CD4-positive, alpha-beta T cell treated with Interleukin-4 for 1 hour (primary cell): ENCODE results near the gene PALM.
"Not testable (repeated sequence)": the region's sequence is repeated elsewhere in the genome, so short reads cannot be mapped to it uniquely, and the experiment has no call there.

ENCODE experiments used
- DNase-seq, 2 donors: peaks; one replicate each; pipeline ENCODE4 v3.0.0-alpha.2; 2020 to 2022

Gene PALM

DNA sequence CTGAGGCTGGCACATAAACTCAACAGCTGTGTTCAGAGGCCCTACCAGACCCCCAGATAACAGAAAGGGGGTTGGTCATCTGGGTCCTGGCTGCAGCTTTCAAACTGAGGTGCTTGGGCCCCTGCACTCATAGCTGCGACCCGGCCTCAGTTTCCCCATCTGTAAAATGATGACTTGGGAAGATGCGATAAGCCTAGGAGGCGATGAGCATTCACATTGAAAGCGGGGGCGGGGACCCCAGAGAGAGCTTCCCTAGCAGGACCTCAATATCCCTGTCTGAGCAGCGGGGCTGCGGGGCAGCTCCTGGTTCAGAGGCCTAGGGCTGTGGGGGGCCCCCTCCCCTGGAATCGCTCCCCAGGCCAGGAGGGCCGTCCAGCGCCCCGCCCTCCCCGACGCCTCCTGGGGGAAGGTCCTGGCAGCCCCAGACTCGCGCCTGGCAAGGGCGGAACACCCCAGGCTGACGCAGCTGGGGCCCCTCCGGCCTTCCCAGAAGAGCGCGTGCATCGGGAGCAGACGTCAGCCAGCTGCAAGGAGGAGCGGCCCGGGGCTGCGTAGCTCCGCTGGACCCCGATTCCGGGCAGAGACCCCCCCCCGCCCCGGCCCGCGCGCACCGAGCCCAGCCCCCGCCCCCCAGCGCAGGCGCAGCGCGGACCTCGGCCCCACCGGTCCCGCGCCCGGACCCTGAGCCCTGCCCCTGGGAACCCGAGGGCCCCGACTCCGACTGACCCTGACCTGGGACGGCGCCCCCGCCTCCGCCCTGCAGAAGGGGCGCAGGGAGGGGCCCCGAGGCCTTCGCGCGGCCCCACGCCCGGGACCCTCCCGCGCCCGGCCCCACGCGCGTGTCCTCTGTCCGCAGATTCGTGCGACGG lies 29.1 kb upstream of the PALM start:
- DNase-seq = peak; percentile 31 to 62

DNA sequence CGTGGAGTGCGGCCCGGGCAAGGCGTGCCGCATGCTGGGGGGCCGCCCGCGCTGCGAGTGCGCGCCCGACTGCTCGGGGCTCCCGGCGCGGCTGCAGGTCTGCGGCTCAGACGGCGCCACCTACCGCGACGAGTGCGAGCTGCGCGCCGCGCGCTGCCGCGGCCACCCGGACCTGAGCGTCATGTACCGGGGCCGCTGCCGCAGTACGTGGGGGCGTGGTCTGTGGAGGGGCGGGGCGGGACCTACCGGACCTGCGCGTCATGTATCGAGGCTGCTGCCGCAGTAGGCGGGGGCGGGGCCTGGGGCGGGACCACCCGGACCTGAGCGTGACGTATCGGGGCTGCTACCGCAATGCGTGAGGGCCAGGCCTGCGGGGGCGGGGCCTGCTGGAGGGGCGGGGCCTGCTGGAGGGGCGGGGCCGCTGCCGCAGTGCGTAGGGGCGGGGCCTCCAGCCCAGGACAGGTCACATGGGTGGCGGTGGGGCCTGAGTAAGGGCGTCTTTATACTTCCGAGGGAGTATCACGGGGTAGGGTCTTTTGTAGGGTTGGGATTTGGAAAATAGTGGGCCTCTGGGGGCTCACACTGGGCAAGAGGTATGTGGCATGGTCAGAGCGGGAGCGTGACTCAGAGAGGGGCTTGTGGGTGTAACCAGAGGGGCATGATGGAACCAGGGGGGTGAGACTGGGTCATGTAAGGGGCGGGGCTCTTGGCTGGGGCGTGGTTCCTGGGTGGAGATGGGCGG lies 28.3 kb upstream of the PALM start:
- DNase-seq = peak; percentile 100

DNA sequence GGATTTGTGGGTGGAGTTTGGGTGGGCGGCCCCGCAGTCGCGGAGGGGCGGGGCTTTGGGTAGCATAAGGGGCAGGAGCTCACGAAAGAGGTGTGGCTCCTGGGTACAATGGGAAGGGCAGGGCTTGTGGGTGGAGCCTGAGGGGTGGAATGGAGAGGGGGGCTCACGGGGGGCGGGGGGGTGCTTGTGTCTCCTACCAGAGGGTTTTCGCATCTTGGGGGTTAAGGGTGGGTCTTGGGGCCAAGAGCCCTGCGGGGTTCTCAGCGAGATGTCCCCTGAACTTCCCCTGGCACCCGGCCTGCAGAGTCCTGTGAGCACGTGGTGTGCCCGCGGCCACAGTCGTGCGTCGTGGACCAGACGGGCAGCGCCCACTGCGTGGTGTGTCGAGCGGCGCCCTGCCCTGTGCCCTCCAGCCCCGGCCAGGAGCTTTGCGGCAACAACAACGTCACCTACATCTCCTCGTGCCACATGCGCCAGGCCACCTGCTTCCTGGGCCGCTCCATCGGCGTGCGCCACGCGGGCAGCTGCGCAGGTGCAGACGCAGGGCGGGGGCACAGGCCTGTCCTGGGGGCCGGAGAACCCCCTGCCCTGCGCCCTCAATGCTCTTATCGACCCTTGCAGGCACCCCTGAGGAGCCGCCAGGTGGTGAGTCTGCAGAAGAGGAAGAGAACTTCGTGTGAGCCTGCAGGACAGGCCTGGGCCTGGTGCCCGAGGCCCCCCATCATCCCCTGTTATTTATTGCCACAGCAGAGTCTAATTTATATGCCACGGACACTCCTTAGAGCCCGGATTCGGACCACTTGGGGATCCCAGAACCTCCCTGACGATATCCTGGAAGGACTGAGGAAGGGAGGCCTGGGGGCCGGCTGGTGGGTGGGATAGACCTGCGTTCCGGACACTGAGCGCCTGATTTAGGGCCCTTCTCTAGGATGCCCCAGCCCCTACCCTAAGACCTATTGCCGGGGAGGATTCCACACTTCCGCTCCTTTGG lies 27.4 kb upstream of the PALM start:
- peak in 1 of 2 donors; percentile 56 for DNase-seq

DNA sequence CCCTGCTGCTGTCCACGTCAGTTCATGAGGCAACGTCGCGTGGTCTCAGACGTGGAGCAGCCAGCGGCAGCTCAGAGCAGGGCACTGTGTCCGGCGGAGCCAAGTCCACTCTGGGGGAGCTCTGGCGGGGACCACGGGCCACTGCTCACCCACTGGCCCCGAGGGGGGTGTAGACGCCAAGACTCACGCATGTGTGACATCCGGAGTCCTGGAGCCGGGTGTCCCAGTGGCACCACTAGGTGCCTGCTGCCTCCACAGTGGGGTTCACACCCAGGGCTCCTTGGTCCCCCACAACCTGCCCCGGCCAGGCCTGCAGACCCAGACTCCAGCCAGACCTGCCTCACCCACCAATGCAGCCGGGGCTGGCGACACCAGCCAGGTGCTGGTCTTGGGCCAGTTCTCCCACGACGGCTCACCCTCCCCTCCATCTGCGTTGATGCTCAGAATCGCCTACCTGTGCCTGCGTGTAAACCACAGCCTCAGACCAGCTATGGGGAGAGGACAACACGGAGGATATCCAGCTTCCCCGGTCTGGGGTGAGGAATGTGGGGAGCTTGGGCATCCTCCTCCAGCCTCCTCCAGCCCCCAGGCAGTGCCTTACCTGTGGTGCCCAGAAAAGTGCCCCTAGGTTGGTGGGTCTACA lies 25.9 kb upstream of the PALM start:
- DNase-seq = no peak

DNA sequence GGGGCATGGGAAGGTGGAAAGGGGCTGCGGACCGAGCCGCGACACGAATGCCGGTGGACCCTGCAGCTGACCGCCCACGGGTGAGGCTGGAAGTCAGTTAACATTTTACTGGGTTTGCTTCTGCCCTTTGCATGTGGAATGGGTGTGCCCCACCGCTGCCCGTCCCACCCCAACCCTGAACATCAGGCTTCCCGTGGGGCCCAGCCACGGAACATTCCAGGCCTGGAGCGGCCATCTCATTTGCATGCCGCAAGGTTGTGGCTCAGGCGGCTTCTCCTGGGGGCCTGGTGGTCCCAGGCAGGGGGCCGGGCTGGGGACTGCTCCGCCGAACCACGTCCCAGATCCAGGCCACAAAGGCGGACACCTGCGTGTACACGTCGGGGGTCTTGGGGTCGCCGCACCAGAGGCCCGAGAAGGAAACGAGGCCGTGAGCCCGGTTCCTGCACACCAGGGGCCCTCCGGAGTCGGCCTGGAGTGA lies 23.2 kb upstream of the PALM start:
- no peak for DNase-seq

DNA sequence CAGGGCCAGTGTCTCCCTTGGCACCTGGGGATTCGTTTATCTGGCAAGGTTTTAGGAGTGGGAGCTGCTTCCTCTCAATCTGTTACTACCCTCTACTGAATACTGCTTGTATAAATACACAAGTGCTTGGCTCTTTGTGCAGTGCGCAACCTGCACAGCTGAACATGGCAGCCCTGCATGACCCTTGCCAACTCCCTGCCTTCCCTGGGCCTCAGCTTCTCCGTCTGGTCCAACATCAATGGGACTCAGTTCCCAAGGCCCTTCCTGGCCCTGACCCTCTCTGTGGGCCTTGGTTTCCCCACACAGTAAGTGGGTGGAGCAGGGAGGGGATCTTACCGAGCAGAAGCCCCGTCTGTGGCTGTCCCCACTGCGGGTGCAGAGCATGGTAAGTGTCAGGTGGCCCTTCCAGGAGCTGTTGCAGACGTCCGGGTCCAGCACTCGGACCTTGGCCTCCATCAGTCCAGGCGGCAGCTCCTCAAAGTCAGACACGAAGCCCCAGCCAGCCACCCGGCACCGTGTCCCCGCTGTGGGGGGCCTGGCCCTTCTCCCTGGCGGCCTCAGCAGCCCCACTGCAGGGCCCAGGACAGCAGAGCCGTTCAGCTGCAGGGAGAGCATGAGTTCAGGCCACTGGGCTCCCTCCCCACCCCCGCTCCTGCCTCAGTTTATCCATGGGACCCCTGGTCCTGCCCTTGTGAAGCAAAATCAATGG lies 22.0 kb upstream of the PALM start:
- DNase-seq = no peak

DNA sequence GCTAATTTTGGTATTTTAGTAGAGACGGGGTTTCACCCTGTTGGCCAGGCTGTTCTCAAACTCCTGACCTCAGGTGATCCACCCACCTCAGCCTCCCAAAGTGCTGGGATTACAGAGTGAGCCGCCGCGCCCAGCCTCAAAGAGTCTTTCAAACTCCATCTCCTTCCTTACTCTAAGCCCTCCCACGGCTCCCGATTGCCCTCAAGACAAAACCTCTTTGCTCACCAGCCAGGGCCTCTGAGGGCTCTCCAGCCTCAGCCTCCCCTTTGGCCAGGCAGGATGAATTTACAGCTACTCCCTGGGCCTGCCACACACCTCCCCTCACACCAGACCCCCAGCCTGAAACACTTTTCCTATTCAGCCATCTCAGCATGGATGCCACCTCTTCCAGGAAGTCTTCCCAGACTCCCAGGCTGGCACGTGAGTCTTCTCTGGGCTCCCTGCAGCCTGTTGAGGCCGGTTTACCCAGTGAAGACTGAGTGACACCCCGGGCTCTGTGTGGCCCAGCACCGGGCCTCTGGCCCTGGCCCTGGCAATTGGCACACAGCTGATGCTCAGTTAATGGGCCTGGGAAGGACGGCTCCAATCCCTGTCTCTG lies 21.1 kb upstream of the PALM start:
- DNase-seq = no peak

DNA sequence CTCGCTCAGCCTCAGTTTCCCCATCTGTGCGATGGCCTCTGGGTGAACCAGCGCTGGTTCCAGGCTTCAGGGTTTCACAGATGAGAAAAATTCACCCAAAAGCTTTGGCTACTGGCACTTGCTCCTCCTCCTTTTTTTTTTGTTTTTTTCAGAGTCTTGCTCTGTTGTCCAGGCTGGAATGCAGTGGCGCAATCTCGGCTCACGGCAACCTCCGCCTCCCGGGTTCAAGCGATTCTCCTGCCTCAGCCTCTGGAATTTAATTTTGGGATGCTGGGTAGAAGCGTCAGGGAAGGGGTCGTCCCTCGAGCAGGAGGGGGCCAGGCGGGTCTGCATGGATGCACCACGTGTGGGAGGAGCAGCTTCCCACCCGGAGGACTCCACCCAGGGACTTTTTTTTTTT lies 20.5 kb upstream of the PALM start:
- DNase-seq = no peak

DNA sequence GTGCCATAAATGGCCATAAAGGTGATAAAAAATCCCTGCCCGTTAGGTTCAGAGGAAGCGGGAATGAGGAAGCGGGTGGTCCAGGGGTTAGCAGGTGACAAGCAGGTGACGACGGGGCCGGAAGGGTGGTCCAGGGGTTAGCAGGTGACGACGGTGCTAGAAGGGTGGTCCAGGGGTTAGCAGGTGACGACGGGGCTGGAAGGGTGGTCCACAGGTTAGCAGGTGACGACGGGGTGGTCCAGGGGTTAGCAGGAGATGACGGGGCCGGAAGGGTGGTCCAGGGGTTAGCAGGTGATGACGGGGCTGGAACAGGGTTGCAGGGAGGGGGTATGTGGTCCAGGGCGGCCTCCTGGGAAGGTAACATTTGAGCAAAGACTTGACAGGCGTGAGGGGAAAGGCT lies 19.7 kb upstream of the PALM start:
- no peak for DNase-seq

DNA sequence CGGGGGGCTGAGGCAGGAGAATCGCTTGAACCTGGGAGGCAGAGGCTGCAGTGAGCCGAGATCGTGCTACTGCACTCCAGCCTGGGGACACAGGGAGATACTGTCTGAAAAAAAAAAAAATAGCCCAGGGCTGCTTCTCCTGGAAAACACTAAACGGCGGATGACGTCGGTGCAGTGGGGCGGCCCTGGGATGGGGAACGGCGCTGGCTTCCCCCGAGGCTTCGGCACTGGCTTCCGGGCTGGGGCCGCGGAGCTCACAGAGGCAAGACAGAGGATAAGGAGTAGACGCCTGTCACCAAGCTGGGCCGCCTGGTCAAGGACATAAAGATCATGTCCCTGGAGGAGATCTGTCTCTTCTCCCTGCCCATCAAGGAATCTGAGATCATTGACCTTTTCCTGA lies 18.5 kb upstream of the PALM start:
- DNase-seq = no peak

DNA sequence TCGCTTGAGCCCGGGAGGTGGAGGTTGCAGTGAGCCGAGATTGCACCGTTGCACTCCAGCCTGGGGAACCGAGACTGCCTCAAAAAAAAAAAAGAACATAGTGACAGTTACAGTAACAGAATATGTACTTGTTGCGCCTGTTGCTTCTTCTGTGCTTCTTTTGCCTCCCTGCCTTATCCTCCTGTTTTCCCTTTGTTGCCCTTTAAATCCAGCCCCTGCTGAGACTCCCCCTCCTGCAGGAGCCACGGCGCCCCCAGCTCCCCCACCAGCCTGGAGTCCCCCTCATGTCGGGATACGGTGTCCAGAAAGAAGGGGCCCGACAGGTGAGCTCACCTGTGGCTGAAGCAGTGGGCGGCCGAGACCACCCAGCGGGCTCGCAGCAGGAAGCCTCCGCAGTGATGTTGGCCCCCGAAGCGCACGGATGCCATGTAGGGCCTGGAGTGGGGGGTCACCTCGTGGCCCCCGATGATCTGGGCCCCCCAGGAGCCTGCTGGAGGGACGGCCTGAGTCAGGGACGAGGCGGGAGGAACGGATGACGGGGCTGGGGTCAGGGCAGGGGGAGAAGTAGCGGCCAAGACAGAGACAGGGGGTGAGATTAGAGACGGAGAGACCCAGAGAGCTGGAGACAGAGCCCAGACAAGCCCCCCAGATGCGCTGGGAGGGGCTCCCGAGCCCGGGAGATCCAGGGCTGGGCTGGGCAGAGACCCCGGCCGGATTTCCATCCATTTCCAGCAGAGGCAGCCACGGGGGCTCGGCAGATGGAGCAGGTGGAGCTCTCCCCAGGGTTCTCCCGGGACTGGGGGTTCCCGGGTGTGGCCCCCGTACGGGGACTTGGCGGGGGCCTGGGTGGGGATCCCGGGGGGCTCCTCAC lies 14.0 kb upstream of the PALM start:
- no peak for DNase-seq

DNA sequence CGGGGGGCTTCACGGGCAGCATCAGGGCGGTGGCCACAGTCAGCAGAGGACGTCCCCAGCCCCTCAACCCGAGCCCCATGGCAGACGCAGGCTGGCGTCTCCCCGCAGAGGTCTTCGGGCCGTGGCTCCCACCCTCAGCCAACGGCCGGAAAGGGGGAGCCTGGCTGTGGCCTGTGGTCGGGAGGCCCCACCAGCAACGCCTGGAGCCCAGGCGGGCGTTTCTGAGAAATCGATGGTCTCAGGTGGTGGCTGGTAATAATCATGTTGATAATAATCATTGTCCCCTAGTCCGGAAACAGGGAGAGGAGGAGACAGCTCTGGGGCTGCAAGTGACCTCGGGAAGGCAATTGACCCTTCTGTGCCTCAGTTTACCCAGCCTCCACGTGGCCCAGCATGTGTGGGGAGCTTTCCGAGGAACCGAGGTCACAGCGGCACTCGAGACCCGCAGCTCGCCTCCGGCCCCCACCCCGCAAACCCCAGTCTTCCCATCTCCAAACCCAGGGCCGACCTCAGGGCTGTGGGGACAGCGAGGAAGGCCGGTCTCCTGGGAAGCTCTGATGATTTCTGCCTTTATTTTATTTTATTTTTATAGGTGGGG lies 13.3 kb upstream of the PALM start, which contains the start of gene PRSS57:
Gene PRSS57 (minus strand): TSS at position 101 of the 598 bp plus-strand sequence. CDS start 22 bp downstream, at position 79.
- no peak for DNase-seq

DNA sequence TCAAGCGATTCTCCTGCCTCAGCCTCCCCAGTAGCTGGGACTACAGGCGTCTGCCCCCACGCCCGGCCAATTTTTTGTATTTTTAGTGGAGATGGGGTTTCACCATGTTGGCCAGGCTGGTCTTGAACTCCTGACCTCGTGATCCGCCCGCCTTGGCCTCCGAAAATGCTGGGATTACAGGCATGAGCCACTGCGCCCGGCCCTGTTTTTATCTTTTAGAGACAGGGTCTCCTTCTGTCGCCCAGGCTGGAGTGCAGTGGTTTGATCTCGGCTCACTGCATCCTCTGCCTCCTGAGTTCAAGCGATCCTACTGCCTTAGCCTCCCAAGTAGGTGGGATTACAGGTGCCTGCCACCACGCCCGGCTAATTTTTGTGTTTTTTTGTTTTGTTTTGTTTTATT lies 10.2 kb upstream of the PALM start:
- not testable (repeated sequence) for DNase-seq

DNA sequence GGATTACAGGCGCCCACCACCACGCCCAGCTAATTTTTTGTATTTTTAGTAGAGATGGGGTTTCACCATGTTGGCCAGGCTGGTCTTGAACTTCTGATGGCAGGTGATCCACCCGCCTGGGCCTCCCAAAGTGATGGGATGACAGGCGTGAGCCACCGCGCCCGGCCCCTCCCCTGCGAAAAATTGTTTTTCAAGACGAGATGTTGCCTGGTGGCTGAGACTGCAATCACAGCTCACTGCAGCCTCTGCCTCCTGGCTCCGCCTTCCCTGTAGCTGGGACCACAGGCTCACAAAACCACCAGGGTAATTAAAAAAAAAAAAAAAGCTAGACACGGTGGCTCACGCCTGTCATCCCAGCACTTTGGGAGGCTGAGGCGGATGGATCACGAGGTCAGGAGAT lies 8.8 kb upstream of the PALM start:
- not testable (repeated sequence) for DNase-seq

DNA sequence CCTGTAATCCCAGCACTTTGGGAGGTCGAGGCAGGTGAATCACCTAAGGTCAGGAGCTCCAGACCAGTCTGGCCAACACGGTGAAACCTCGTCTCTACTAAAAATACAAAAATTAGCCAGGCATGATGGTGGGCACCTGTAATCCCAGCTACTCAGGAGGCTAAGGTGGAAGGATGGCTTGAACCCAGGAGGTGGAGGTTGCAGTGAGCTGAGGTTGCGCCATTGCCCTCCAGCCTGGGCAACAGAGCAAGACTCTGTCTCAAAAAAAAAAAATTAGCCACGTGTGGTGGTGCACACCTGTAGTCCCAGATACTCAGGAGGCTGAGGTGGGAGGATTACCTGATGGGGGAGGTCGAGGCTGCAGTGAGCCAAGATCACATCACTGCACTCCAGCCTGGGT lies 5.9 kb upstream of the PALM start:
- DNase-seq = not testable (repeated sequence)

DNA sequence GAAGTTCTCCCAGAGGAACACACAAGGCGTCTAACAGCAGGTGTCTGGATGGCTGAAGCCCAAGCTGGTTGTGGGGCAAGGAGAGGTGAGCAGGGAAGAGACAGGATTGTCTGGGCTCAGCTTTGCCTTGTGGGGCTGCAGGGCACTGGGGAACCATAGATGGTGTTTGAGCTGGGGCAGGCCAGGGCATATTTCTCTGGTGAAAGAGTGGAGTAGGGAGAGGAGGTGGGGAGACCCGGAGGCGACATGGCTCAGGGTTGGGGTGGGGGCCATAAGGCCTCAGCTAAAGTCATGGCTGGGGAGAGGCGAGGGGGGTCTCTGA lies 5.4 kb upstream of the PALM start:
- no peak for DNase-seq

DNA sequence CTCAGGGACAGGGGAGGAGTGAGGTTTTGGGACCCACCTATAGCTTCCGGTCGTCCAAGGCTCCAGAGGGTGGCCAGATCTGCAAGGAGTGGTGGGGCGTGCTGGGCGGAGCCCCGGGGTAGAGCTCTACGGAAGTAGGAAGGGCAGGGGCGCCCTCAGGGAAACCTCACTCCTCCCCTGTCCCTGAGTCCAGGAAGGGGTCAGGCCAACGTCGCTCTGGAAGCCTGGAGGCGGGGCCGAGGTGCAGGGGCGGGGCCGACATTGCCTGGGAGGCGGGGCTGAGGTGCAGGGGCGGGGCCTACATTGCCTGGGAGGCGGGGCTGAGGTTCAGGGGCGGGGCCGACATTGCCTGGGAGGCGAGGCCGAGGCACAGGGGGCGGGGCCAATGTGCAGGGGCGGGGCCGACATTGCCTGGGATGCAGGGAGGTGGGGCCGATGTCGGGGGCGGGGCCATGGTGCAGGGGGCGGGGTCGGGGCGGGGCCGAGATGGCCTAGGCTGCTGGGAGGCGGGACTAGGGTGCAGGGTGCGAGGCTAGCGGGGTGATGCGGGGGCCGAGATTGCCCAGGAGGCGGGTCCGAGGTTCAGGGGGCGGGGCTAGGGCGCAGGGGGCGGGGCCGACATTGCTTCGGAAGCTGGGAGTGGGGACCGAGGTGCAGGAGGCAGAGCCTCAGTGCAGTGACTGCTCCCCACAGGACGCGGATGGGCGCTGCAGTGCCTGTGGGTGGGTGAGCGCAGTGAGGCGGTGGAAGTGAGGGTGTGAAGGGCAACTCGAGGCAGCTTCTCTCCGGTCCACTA lies 4.9 kb upstream of the PALM start:
- peak; percentile 64 to 80 for DNase-seq

DNA sequence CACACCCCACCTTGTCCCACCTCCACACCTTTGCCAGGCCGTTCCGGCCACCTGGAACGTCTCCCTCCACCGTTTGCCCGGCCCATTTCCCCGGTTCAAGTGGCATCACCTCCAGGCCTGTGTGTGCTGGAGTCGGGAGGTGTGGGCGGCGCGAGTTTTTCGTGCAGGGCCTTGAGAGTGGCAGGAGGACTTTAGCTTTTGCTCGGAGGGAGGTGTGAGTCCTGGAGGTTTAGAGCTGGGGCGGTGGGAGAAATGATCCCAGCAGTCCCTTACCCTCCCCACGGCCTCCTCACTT lies 4.3 kb upstream of the PALM start:
- no peak for DNase-seq
